GM18873 (cell line): Measurements from ENCODE around the gene GNAL.

ENCODE experiments used
- ATAC-seq: cut with Tn5 transposase; IDR thresholded peaks from one replicate; pipeline ENCODE4 v1.9.1; 2021; ENCODE audit warnings: mild to moderate bottlenecking, moderate library complexity, moderate number of reproducible peaks; ENCODE audit not compliant: unreplicated experiment, low FRiP score

GNAL gene

GRCh38 chr18:11800566-11801334, 111.7 kb downstream of the GNAL start:
- no peak for ATAC-seq

DNA sequence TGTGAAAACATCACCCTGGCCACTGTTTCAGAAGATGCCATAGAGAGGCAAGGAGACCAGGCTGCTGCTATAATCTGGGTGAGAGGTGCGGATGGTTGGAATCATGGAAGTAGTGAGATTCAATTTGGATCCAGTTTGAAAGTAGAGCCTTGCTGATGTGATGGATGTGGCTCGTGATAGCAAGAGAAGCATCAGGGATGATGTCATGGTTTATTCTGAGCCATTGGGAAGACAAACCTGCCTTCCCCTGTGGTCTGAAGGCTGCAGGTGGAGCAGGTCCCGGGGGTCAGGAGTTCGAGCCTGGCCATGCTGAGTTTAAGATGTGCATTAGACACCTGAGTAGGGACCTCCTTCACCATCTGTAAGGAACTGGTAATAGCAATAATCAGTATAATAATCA, 112.5 kb downstream of the GNAL start:
- no peak for ATAC-seq

DNA sequence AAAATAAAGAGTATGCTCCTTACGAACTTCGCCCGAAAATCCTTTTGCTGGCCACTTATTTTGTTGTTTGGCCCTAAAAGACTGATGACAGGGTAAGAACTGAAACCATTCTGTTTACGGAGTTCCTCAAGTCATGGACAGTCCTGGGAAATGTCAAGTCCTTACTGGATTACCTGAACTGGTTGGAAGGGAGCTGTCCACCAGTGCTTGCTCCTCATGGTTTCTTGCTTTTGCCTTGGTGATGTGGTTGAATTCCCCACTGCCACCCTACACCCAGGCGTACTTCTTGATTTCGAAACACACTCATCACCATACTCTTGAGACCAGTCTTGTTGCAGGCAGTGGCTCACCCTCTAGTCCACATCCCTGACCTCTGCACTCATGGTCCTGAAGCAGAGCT, 113.1 kb downstream of the GNAL start:
- ATAC-seq = no peak

DNA sequence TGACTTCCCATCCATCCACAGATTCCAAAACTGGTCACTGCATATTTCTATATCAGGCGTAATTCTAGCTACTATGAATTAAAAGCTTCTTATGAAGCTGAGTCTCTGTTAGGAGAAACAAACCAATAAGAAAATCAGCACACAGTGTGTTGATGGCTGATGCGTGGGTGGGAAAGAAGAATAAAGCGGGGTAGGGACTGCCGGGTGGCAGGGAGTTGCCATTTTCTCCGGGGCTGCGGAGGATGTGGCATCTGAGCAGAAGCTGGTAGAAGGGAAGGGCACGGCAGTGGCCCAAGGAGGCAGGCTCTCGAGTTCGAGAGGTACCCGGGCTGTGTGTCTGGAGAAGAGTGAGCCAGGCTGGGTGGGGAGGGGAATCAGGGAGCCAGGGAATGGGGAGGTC, 113.5 kb downstream of the GNAL start:
- ATAC-seq = no peak

GRCh38 chr18:11807233-11807632, 118.2 kb downstream of the GNAL start:
- no peak for ATAC-seq

- ATAC-seq = no peak
Measured at GRCh38 chr18:11808001-11808855, 119.2 kb downstream of the GNAL start.

DNA sequence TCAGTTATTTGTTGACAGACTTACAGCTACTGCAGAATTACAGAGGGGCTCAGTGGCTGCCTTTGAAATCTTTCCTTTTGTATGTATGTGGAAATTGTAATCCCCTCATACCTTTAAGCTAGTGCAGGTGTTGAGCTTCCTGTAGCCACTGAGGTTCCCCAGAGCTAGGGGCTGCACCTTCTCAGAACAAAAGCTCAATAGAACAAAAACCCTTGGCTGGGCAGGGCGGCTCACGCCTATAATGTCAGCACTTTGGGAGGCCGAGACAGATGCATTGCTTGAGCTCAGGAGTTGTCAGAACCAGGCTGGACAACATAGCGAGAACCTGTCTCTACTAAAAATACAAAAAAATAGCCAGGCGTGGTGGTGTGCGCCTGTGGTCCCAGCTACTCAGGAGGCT, 120.8 kb downstream of the GNAL start:
- ATAC-seq = no peak

DNA sequence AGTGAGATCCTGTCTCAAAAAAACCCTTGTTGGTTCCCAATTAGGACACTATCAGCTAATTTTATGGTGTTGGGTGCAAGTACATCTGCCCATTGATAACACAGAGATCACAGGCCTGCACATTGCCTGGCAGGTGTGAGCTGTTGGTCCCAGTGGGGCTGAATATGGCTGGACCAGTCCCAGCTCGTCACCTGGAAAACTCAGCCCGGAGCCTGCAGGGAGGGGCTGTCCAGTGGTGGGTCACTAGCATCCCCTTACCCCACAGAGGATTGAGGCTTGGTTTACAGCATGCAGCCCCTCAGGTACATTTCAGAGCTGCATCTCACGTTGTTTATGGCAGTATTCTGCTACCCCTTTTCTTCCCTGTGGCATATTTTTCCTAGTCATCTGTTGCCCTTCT, 121.3 kb downstream of the GNAL start:
- ATAC-seq = no peak

GRCh38 chr18:11811009-11811408, 121.9 kb downstream of the GNAL start:
- no peak for ATAC-seq

GRCh38 chr18:11817229-11817628, 128.2 kb downstream of the GNAL start:
- ATAC-seq = no peak

- ATAC-seq = no peak
Measured at GRCh38 chr18:11818486-11819203, 129.6 kb downstream of the GNAL start.

DNA sequence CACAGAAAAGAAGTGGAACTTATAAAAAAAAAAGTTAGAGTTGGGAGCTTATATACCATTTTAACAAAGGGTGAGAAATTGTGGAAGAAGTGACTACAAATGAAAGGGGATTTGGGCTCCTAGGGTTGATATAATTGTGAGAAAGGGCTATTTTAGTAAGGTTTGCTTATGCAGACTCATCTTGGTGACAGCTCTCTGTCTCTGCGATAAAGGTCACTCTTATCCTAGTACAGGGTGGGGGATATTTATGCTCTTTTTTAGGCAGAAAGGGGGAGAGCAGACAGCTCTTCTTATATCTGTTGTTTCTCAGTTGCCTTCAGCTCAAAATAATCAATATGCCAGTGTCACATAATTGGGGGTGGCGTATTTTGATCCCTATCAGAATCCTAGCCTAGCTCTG, 130.9 kb downstream of the GNAL start:
- no peak for ATAC-seq

GRCh38 chr18:11820697-11821096, 131.6 kb downstream of the GNAL start:
- ATAC-seq = no peak

- no peak for ATAC-seq
Measured at GRCh38 chr18:11821208-11821607, 132.1 kb downstream of the GNAL start.

GRCh38 chr18:11821643-11822237, 132.7 kb downstream of the GNAL start:
- no peak for ATAC-seq

GRCh38 chr18:11823545-11823944, 134.5 kb downstream of the GNAL start:
- ATAC-seq = no peak

DNA sequence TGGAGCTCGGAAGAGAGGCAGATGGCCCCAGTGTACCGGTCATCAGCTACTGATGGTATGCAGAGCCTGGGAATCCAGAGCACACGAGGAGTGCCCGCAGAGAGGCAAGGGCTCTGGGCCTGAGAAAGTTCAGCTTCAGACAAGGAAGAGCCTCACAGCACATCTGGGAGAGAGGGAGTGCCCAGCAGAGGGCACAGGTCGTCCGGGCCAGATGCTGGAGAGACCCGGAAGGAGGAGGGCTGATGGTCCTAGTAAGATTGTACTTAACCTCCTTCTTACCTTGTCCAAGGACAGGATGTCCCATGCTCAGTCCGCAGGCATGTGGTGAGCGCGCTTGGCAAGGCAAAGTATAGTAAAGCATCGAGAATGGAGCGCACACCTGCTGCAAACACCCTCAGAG, 137.8 kb downstream of the GNAL start:
- ATAC-seq = no peak

DNA sequence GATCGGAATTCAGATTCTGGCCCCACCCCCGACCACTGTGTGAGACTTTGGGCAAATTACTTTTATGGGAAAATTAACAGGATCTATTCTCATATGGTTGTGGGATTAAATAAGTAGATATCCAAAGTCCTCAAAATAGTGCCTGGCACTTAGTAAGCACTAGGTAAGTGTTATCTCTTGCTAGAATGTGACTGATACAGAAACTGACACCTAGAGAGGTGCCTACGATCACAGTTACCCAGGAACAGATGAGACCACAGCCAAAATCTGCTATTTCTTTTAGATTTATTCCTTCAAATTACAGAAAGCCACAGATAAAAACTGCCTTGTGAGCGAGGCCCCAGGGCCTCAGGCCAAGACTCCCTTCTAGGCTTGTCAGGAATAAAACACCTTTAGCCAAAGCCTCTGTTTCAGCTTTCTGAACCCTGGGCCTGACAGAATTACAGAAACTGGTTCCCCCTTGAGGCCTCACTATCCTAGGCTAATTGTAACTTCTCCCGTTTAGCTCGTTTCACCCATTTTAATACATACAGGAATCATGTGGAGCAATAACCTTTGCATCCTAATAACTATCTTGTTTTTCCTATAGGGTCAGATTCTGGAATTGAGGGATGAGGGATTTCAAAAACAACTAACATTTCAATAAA, 139.8 kb downstream of the GNAL start:
- ATAC-seq = no peak

DNA sequence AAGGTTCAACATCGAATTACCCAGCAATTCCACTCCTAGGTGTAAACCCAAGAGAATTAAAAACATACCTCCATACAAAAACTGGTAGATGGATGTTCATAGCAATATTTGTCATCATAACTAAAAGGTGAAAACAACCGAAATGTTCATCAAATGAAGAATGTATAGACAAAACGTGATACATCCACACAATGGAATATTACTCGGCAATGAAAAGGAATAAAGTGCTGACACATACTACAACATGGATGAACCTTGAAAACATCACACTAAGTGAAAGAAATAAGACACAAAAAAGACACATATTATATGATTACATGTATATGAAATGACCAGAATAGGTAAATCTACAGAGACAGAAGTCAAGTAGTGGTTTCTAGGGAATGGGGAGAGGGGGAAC, 141.5 kb downstream of the GNAL start:
- no peak for ATAC-seq

DNA sequence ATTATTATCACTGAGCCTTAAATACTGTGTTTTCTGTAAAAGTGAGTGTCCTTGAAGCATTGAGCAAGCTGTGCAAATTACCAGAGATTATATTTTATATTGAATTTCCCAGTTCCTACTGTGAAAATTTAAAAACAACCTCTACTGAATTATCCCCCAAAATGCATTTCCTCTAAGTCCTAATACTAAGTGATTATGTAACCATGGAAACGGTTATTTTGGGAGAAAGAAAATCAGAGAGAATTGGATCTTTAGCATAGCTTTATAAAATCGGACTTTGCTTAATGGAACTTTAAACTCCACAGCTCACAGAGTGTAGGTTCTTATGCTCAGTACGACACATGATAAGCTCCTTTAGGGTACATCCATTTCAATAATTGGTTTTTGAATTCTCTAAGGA, 142.9 kb downstream of the GNAL start:
- ATAC-seq = no peak
